ENCODE results near the gene MORN1.

Gene MORN1

DNA sequence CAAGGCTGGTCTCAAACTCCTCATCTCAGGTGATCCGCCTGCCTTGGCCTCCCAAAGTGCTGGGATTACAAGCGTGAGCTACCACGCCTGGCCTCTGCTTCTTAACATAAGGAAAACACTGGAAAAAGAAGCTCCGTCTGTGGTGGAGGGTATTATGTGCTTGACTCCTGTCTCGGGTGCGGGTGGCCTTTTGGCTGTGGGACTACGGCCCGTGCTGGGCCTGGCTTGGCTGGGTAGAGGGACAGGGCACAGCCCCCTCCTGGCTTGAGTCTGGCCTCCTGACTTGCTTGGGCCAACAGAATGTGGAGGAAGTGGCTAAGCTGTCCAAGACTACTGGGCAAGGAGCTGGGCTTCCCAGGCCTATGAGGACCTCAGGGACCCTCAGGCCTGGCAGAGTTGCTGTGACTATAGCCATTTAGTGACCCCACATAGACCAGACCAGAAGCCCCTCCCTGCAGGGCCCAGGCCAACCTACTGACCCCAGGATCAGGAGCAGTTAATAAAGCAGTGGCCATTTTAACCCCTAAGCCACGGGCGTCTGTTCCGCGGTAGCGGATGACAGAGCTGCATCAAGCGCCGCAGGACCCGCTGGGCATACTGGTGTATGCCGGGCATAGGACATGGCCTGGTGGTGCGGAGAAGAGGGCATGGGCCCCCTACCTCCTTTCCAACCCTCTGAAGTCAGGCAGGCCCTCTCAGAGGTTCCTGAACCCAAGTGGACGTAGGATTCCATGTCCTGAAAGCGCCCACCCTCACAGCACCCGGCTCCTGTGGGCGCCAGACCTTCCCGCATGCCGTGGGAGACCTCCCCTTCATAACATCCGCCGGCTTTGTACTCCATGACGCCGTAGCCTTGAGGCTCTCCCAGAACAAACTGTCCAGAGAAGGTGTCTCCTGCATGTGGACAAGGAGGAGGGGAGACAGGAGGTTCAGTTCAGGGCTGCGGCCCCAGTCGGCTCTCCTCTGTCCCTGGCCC is 4.4 kb downstream of the MORN1 start:
- DNase-seq (ENCODE audit: low read depth in 2 of 2) = no peak

DNA sequence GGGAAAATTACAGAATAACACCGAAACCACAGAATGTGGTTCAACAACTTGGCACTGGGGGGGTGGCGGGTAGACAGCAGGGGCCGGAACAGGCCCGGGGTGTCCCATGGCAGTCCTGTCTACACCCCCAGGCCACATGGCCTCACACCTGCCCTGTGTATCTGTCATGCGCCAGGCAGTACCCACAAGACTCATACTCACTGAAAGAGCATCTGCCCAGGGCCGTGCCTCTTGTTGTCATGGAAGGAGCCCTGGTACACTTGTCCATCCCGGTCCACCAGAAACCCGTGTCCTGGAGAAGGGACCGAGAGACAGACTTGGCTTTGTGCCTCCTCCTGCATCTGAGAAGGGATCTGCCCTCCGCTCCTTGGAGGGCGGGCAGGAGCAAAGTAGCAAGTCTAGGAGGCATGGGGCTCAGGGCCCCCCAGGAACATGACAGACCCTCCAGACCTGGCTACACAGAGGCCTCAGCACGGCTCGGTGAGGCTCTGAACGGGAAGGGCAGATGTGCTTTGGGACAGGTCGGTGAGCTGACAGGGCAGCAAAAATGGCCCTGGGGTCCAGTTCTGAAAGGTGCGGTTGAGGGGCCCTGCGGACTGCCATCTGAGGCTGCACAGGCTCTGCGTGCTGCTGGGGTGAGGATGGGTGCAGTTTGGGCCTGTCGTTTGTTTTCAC is 5.6 kb downstream of the MORN1 start:
- DNase-seq (ENCODE audit: low read depth in 2 of 2) = no peak

DNA sequence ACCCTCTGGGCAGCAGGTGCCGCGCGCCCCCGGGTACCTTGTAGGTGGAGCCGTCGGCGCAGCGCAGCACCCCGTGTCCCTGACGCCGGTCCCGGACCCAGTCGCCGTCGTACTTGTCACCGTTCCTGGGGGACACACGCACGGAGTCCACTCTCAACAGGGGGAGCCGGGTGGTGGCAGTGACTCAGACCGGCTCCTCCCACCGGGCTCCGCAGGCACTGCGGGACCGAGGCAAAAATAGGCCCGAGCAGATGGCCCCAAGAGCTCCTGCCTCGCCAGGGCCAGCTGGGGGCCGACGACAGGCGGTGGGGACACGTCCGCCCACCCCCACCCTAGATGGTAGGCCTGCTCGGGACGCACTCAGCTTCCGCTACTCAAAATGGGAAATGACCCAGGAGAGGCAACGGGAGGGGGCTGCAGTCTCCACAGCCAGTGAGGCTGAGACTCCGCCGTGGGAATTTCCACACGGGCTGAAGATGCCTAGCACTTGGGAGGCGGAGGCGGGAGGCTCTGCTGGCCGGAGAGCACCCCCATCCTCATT is 6.3 kb downstream of the MORN1 start:
- DNase-seq (ENCODE audit: low read depth in 2 of 2) = no peak

DNA sequence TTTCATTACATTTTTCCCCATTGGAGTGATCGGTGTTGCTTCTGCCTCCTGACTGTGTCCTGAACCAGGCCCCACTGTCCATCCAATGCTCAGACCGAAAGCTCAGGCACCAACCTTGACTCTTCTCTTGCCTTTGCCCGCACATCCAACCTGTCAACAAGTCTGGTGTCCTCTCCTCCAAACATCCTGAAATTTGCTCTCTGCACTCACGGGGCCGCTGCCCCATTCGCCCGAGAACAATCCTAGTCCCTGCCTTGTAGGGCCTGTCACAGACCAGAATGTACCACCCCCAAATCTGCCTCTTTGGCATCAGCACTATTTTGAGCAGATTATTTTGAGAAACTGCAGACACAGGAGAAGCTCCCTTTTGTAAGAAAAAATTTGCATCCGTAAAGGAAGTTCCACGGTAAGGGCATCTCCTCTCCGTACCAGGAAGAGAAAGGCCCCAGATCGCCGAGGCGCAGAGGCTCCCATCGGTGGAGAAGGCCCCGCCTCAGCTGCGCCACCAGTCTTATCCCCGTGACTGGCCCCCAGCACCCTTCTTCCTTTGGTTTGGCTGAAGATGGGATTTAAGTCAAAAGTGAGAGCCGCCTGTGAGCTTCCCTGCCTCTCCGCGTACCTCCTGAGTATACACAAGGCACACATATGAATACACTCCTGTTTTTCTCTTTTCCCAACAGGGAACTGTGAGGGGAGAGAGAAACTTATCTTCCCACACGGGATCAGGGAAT is 7.1 kb downstream of the MORN1 start:
- no peak for DNase-seq (ENCODE audit: low read depth in 2 of 2)

DNA sequence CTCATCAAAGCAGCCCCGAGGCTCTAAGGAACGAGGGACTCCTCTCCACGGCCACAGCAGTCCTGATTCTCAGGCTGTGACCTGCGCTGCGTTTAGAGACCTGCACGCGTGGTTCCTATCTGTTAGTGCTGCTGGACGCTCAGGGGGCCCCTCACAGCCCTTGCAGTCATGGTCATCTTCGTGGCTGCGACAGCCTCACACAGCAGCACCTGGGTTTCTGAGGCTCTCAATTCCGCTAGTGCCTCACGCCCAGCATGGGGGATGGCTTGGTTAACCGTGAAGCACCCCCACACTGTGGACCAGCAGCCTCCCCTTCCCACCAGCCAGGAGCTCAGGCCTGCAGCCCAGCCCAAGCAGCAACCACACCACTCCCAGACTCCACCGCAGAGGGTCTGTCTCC is 7.8 kb downstream of the MORN1 start:
- no peak for DNase-seq (ENCODE audit: low read depth in 2 of 2)

DNA sequence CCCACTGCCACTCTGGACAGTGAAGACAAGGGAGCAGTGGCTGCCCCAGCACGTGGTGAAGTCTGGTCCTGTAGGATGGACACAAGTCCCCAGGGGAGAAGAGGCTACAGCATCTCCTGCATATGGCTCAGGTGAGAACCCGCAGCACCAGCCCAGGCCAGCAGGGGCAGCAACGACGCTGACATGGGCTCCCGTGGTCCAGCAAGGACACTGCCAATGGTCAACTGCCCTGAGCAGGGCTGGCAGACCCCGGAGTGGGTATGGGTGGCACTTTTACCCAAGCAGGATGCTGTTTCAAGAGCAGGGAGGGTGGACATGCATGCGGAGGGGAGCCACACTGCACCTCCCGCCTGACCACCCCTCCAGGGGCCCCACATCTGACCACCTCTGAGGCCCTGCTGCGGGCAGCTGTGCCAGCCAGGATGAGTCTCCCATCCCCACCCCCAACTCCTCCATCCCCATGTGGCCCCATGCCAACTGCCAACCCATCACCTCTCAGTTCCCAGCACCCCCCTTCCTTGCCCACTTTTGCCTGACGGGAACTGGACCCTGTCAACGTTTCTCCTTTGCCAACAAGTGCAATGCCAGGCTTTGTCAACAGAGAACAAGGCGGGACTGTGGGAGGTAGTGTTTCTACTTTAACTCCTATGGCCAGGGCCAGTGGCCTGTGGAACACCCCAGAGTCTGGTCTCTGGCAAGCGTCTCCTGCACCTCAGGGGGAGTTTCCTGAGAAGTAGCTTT is 8.6 kb downstream of the MORN1 start:
- DNase-seq (ENCODE audit: low read depth in 2 of 2) = no peak

DNA sequence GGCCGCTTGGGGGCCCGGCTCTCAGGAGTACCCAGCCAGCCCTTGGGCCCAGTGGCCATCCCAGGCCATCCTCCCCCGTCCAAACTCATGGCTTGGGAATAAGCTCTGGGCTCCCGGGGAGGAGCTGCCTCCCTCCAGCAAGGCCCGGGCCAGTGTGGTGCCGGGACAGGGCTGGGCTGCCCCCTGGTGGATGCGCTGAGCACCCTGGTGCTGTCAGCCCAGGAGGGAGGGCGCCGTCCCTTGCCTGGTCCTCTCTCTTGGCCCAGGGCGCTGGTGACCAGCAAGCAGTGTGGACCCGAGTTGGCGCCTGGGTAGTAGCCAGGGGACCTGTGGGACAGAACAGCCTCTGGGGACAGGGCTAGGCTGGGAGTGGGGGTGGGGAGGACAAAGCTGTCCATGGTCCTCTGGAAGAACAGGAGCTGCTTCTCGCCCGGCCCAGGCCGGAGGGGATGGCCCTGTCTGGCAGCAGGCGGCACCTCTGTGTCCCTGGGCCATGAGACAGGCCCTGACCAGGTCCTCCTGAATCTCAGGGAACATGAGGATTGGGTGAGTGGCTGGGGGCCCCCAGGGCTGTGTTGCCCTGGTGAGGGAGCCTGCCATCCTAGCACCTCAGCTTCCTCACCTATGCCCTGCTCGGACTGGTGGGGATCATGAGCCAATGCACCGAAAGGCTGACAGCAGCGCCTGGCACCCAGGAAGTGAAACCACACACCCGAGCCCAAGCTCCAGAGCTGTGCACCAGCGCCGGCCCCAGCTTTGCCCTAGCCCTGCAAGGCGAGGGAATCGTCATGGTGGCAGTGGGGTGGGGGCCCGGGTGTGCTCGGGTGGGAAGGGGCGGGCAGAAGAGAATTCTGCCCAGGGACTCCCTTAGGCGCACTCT is 9.4 kb downstream of the MORN1 start:
- DNase-seq (ENCODE audit: low read depth in 2 of 2) = peak; percentile 54 to 58

DNA sequence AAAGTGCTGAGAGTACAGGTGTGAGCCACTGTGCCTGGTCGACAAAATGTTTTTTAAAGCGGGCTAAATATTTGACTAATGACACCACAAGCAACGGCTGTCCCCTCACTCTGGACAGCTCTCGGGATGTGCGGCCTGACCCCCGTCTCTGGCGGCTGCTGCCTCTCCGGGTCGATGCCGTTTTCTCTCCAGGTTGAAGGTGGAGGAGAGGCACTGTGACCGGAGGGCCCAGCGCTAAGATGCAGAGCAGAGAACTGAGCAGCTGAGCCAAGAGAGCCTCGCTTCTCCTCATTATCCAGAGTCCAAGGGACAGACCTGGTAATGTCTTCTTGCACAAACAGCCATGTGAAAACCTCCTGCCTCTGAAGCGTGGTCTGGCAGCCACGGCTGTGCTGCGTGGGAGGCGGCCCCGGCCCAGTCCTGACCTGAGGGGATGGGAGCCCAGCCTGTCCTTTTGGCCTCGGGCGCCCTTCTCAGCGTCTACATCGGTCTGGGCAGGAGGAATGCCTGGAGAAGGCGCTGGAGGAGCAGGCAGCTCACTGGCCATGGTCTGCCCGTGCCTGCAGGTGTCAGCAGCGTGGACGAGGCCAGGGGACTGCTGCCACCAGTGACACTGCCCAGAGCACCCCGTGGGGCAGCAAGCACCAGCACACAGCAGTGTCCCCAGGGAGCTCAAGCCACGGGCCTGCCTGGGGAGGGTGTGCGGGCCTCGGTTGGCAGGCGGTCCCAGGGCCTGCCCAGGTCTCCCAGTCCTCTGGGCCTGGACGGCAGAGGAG is 10.3 kb downstream of the MORN1 start:
- DNase-seq (ENCODE audit: low read depth in 2 of 2) = no peak

DNA sequence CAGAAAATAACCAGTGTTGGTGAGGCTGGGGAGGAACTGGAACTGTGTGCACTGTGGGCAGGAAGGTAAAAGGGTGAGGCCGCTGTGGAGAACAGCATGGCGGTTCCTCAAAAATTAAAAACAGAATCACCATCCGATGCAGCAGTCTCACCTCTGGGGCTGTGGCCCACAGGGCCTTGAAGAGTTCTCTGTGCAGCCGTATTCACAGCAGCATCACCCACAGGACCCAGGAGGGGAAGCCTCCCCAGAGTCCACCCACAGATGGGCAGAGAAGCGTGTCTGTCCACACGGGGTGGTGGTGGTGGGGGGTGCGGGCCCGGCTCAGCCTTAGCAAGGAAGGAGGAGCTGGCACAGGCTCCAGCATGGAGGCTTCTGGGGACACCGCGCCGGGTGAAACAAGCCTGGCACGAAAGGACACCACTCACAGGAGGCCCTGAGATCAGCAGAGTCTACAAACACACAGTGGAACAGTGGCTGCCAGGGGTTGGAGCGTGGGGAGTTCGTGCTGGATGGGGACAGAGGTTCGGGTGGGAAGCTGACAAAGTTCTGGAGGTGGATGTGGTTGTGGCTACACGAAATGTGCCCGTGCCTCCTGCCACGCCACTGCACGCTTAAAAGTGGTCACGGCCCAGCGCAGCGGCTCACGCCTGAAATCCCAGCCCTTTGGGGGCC is 11.5 kb downstream of the MORN1 start:
- no peak for DNase-seq (ENCODE audit: low read depth in 2 of 2)

DNA sequence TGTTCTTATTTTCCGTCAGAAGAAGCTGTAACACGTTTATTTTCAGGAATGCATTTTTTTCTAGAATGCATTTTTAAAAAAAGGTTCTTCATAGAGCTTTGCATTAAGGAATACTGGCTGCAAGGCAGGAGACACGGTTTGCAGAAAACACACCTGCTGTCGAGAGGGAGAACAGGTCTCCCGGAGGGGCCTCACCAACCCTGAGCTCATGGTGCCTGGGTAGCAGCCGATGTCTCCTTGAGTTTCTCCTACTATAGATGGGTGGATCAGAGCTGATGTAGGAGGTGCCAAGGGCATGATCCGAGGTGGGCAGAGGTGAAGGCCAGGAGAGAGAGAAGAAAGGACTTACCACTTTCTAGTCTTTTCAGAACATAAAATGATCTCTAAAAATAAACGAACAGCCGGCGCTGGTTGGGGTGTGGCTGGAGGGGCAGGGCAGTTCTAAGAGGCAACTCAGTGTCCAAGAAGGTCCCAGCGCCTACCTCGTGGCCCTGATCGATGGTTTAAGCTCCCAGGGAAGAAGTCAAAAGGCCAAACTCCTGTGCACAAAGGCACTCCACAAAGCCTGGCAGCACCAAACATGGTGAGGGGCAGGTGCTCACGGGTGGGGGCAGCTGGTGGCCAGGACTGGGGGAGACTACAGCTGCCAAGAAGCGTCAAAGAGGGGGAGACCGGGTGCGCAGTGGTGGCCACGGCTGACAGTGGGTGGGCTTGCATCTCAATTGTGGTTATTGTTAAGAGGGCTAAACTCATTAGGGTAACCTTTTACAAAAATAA is 12.2 kb downstream of the MORN1 start:
- DNase-seq (ENCODE audit: low read depth in 2 of 2) = no peak

DNA sequence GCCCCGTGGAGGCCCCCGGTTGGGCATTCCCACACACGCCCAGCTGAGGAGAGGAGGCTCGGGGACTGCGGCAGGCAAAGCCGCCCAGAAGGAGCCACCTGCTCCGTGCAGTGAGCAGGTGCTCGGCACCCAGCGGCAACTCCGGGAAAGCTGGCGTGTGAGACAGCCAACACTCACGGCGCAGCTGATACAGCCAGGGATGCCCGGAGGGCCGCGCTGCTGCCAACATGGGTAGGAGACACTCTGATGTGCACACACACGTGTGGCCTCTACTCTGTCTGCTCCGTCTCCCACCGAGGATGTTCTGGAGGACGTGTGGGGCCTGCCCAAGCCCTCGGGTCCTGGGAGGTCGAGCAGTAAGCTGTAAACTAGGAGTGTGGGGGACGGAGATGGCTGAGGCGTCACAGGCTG is 12.9 kb downstream of the MORN1 start:
- no peak for DNase-seq (ENCODE audit: low read depth in 2 of 2)

DNA sequence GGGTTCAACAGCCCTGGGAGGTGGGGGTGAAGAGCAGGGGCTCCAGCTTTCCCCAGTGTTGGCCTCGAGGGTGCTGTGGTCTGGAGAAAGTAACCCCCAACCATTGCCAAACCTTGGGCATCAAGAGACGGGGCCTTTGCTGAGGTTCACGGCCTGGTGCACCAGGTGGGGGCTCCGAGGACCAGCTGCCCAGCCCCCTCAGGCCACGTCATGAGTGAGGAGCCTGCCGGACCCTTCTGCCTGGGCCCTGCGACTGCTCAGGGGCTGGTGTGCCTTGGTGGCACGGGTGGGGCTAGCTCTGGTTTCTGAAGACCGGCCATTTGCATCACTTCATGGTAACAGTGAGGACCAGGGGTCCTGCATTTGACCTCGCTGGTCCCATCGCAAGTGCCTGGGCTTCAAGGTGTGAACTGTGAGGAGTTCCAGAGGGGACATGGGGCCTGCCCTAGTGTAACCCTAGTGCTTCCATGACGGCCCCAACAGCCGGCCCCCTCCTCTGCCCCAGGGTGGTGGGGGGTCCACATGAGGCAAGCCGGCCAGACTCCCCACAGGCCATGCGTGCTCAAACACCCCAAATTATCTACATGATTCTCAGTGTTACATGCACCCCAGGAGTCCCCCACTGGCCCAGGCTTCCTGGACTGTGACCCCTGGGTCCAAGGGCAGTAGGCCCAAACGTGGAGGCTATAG is 13.5 kb downstream of the MORN1 start:
- no peak for DNase-seq (ENCODE audit: low read depth in 2 of 2)

DNA sequence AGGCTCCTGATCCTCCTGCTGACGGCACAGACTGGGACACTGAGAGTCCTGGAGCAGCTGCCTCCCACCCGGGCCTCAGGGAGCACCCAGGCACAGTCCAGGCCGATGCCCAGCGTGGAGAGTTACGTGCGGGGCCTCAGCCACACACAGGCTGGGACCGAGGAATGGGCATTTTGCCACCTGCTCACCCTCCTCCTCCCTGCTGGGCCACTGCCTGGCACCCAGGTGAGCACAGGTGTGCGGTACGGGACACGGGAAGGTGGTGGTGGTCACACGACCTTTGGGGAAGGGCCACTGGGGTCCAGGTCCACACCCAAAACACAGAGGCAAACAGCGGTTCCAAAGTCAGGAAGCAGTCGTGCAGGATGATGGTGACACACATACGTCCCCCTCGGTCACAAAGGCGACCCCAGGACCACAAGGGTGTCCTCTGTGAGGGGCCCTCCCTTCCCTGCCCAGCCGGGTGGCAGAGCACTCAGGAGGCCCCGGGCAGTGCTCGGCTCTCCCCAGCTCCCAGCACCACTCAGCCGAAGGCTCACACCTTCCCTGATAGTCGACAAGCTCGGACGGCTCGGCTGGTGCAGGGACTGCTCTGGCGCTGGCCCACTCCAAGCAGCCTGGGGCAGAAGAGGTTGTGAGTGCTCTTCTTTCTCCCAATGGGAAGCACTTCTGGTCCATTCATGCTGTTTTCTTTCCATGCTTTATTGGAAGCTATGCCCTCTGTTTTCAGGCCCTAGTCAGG is 14.3 kb downstream of the MORN1 start:
- DNase-seq (ENCODE audit: low read depth in 2 of 2) = no peak

DNA sequence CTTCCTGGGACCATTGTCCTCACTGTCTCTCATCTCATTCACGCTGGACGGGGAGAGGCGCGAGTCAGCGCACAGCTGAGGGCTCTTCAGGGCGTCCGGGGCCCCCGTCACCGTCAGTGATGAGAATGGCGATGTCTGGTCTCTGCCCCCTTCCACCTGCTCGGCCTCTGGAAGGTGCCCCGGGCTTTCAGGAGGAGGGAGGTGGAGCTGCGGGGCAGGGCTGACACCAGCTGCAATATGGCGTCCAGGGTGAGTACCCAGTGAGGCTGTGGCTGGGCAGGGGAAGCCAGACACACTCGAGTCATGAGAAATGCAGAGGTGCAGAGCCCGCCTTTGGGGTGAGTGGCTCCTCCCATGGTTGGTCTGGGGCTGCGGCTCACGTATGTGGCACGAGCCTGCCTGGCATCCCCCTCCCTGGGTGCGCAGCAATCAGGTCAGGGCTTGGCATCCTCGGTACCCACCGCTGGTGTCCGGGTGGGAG is 15.1 kb downstream of the MORN1 start:
- DNase-seq (ENCODE audit: low read depth in 2 of 2) = no peak

DNA sequence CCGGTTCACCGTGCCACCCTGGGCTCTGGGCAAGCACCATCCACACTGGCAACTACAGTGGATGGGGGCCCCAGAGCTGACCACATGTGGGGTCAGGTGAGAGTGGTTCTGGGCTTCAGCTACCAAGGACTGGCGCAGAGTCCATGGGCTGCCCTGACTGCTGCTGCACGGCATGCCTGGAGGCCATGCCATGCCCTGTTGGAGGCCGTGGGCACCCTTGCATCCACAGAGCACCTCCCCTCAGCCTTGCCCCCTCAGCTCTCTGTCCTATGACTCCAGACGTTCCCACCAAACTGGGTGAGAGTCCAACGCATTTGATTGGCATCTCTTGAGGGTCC is 15.5 kb downstream of the MORN1 start:
- DNase-seq (ENCODE audit: low read depth in 2 of 2) = no peak

DNA sequence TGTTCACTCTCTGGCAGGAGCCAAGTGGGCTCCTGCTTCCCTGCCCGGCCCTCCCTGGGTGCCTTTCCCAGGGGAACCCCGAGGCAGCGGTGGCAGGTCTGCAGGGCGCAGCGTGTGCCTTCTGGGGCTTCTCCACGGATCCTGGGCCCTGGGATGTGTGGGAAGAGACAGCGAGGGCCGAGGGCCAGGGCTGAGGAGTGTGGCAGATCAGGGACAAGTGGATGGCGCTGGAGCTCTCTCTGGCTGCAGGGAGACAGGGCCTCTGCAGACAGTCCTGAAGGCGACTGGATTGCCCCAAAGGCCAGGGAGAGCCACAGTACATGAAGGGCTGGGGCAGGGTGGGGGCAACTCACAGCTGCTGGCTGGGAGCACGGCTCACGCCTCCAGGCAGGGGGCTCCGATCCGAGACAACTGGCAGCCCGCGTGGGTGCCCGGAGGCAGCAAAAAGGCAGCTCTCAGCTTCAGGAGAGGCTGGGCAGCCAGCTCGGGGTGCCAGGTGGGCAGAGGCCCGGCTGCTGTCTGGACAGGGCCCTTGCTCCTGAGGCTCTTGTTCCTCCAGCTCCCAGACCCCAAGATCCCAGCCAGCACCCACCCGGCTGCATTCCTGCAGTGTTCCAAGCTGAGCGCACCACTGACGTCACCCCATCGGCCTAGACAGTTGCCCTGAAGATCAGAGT is 16.0 kb downstream of the MORN1 start:
- no peak for DNase-seq (ENCODE audit: low read depth in 2 of 2)

Data from stimulated activated CD8-positive, alpha-beta memory T cell treated with anti-CD3 and anti-CD28 coated beads, Interleukin-15, amount 100 ng/mL, for 48 hours (primary cell).